Endothelial cell of umbilical vein (primary cell): Measurements from ENCODE around the gene DPH1. TPM values are rescaled to one million over a fixed set of nuclear protein-coding genes. Genes with fewer than 3 reads are reported as not detected.

Experiments used
- BruUV-seq: library from RNA; stranded (reverse); fragments of 400-500 nt; replicated peaks from 2 replicates; lab custom pipeline; 2021; lab: Mats Ljungman, UMichigan
- CTCF ChIA-PET: fragments of 300-600, 350-600 bp; sonication (Branson Sonifier 250); formaldehyde crosslinking; loops from one replicate; lab custom pipeline; 2021; ENCODE audit warnings: antibody characterized with exemption, inconsistent platforms; lab: Charles Lee
- POLR2A ChIA-PET: fragments of 300-600, 350-600 bp; sonication (Branson Sonifier 250); formaldehyde crosslinking; loops from one replicate; lab custom pipeline; 2021; ENCODE audit warnings: antibody characterized with exemption, inconsistent platforms; lab: Charles Lee
- DNase-seq: peaks from one replicate; pipeline ENCODE4 v3.0.0-alpha.2; 2011; ENCODE audit warnings: low read depth, low spot score
- FAIRE-seq: peaks from 2 replicates; lab custom pipeline; 2011; peaks lifted over from hg19 to GRCh38; lab: Jason Lieb, UNC
- H2AFZ ChIP-seq: 2 replicates; pipeline ENCODE4 v1.6.0; 2012; ENCODE audit warnings: low read depth, low read length, control low read depth, inconsistent platforms
- H3K27ac ChIP-seq: 2 replicates; pipeline ENCODE4 v1.5.1; 2011; ENCODE audit warnings: low read depth, mild to moderate bottlenecking, control low read depth, low read length, moderate library complexity; ENCODE audit not compliant: insufficient read depth
- H3K27me3 ChIP-seq, 2 experiments: 2 replicates each; pipeline versions ENCODE4 v1.6.0 to v1.6.1; 2011; ENCODE audit warnings: low read length in 2 of 2, mixed read lengths in 1 of 2; ENCODE audit not compliant: control insufficient read depth in 2 of 2, insufficient read depth in 2 of 2
- H3K36me3 ChIP-seq, 2 experiments: 2 replicates in 1 of 2; 3 replicates in 1 of 2; pipeline ENCODE4 v1.5.1; 2011; ENCODE audit warnings: low read length in 2 of 2, mild to moderate bottlenecking in 1 of 2, moderate library complexity in 1 of 2; ENCODE audit not compliant: control insufficient read depth in 2 of 2, insufficient read depth in 2 of 2; ENCODE audit errors: extremely low read depth in 1 of 2
- H3K4me1 ChIP-seq: 3 replicates; pipeline ENCODE4 v1.5.1; 2011; ENCODE audit warnings: mild to moderate bottlenecking, low read length; ENCODE audit not compliant: control insufficient read depth, insufficient read depth; ENCODE audit errors: extremely low read depth
- H3K4me2 ChIP-seq: 2 replicates; pipeline ENCODE4 v1.6.1; 2011; ENCODE audit warnings: low read length, control low read depth, mixed read lengths; ENCODE audit not compliant: insufficient read depth
- H3K4me3 ChIP-seq, 3 experiments: fragments of 200-600 bp in 1 of 3; sonication (generic), shearing (Covaris generic) in 1 of 3; replicated peaks in 1 of 3; 2 replicates each; pipeline ENCODE4 v1.5.1; 2011 to 2016; ENCODE audit warnings: control low read depth in 3 of 3, low read length in 3 of 3, mild to moderate bottlenecking in 2 of 3, inconsistent platforms in 1 of 3, low read depth in 1 of 3, moderate library complexity in 1 of 3; ENCODE audit not compliant: insufficient read depth in 1 of 3
- H3K79me2 ChIP-seq: 2 replicates; pipeline ENCODE4 v1.6.0; 2012; ENCODE audit warnings: low read length, inconsistent platforms; ENCODE audit not compliant: control insufficient read depth, insufficient read depth
- H3K9ac ChIP-seq: replicated peaks from 2 replicates; pipeline ENCODE3; 2011; ENCODE audit warnings: low read length, control low read depth; ENCODE audit not compliant: insufficient read depth; ENCODE audit errors: extremely low read depth
- H3K9me1 ChIP-seq: replicated peaks from 3 replicates; pipeline ENCODE4 v1.6.0; 2011; ENCODE audit warnings: mild to moderate bottlenecking, low read length; ENCODE audit not compliant: control insufficient read depth, insufficient read depth; ENCODE audit errors: extremely low read depth
- H3K9me3 ChIP-seq: replicated peaks from 2 replicates; pipeline ENCODE4 v1.5.1; 2012; ENCODE audit warnings: low read length, inconsistent platforms; ENCODE audit not compliant: control insufficient read depth, insufficient read depth
- H4K20me1 ChIP-seq: replicated peaks from 2 replicates; pipeline ENCODE3; 2011; ENCODE audit warnings: mild to moderate bottlenecking, low read length; ENCODE audit not compliant: control insufficient read depth, insufficient read depth; ENCODE audit errors: extremely low read depth
- EZH2 ChIP-seq: IDR thresholded peaks from 2 replicates; pipeline ENCODE4 v1.6.1; 2012; ENCODE audit warnings: borderline replicate concordance, low read depth, mild to moderate bottlenecking, moderate library complexity, low read length, inconsistent platforms; ENCODE audit not compliant: severe bottlenecking
- FOS ChIP-seq: IDR thresholded peaks from 2 replicates; pipeline ENCODE4 v1.6.1; 2011; ENCODE audit warnings: mild to moderate bottlenecking, low read length, moderate library complexity, borderline replicate concordance; ENCODE audit not compliant: insufficient read depth
- GATA2 ChIP-seq: IDR thresholded peaks from 2 replicates; pipeline ENCODE4 v1.7.0; 2011; ENCODE audit warnings: low read depth, mild to moderate bottlenecking, moderate library complexity, mixed read lengths, low read length; ENCODE audit not compliant: insufficient read length, insufficient read depth
- JUN ChIP-seq: IDR thresholded peaks from 2 replicates; pipeline ENCODE4 v1.6.1; 2011; ENCODE audit warnings: borderline replicate concordance, low read depth; ENCODE audit not compliant: insufficient read length, insufficient read depth
- MYC ChIP-seq: IDR thresholded peaks from one replicate; pipeline ENCODE4 v1.6.1; 2011; ENCODE audit warnings: mild to moderate bottlenecking, low read depth, low read length
- POLR2A ChIP-seq: IDR thresholded peaks from 2 replicates; pipeline ENCODE4 v1.6.1; 2012; ENCODE audit warnings: low read depth, mild to moderate bottlenecking, control low read depth, low read length
- POLR2AphosphoS5 ChIP-seq: IDR thresholded peaks from 2 replicates; pipeline ENCODE4 v1.6.1; 2012; ENCODE audit warnings: low read depth, mild to moderate bottlenecking, control low read depth, low read length, moderate library complexity; ENCODE audit not compliant: insufficient read depth
- dilution Hi-C: fragments of 300-500 bp; cut with MboI; formaldehyde crosslinking; loops from one replicate; pipeline ENCODE4 v1.15.0; 2019; ENCODE audit warnings: low sequenced_read_pairs; ENCODE audit not compliant: extremely low pct_ligation_motif_present
- intact Hi-C: fragments of 100-400 bp; cut with micrococcal nuclease; formaldehyde crosslinking; loops from one replicate; pipeline ENCODE4 v1.10.0; 2022
- polyA plus RNA-seq, 4 experiments: library from polyadenylated mRNA; depleted of rRNA in 3 of 4; stranded (reverse) in 3 of 4; unstranded in 1 of 4; fragments of >200 nt; gene quantifications; 2 replicates each; pipeline versions ENCODE4 v1.2.1 to v1.2.3, GENCODE V29; 2011 to 2012; ENCODE audit warnings: missing spikeins in 1 of 4
- total RNA-seq: library from RNA; stranded (reverse); gene quantifications from 2 replicates; pipeline ENCODE4 v1.2.3, GENCODE V29; 2021
- TF ChIP-seq, protein P1 (sequence below): IDR thresholded peaks from 2 replicates; pipeline ENCODE4 v1.6.1; 2011; ENCODE audit not compliant: insufficient read depth, insufficient read length
- TF ChIP-seq, protein P2 (sequence below), 2 donors: IDR thresholded peaks; 1 replicate in 1 of 2; 2 replicates in 1 of 2; pipeline ENCODE4 v1.5.1; 2011; ENCODE audit warnings: low read length in 2 of 2, mild to moderate bottlenecking in 2 of 2, moderate library complexity in 2 of 2, control low read depth in 1 of 2, inconsistent platforms in 1 of 2, low read depth in 1 of 2; ENCODE audit not compliant: insufficient read depth in 1 of 2; ENCODE audit errors: extremely low read depth in 1 of 2

DPH1 gene
- total and polyA plus RNA-seq, 2 donors (not counting 3 experiments of a cell fraction or from before 2014, with no cell fraction given) = 37.8 to 45.6 TPM

DNA sequence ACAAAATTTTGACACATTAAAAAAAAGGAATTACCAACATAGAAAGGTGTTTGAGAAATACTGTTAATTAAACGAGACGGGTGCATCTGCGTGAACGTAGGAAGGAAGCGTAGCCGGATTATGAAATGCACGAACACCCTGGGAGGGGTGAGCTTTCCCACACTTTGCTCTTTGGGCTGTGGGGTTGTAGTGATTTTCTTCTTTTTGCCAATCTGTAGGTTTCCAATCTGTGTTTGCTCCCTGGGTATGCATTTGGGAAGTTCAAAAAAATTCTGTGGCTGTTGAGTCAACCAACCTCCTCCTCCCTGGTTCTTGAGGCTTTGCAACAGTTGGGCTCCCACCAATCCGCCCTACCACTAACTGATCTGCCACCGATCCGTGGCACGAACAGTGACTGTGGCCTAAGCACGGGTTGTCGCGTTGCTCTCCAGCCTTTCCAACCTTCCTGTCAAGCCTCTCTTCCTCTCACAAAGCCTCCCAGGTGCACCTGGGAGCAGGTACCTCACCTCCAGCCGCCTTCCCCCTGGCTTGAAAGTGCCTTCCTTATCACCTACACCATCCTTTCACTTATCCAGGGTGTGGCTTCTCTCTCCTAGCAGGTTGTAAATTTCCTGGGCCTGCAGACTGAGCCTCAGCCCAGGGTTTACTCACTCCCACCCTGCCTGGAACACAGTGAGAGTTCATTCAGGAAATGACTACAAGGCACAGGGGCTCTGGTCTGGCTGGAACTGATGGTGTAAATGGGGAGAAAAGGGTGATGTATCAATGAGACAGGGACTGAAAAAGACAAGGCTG, 21.4 kb upstream of the DPH1 start:
- Histone ChIP-seq H3K9ac (no peak overlapping the region), H3K4me1 (no peaks in the 10 kb centered on the region), H3K9me3 (no peaks in the 10 kb centered on the region), H4K20me1 (no peaks in the 10 kb centered on the region), H3K36me3 (no peaks in the 10 kb centered on the region), H3K27ac (no peak overlapping the region), H3K4me3 (no peak overlapping the region), H3K79me2 (no peaks in the 10 kb centered on the region), H3K9me1 (no peaks in the 10 kb centered on the region), H2AFZ (no peak overlapping the region), H3K4me2 (no peak overlapping the region), H3K27me3 (peaks cover 0 to 3% of the 10 kb centered on the region in 2 experiments)
- ChIA-PET POLR2A (no interaction called here), CTCF (no interaction called here)
- DNase-seq (no peak), FAIRE-seq (no peak)
- intact Hi-C loops = no loop called here
- TF ChIP-seq GATA2 (no peak), MYC (no peak), POLR2AphosphoS5 (no peak), EZH2 (no peak), JUN (no peak), POLR2A (no peak), FOS (no peak)
- TF ChIP-seq, protein P1, sequence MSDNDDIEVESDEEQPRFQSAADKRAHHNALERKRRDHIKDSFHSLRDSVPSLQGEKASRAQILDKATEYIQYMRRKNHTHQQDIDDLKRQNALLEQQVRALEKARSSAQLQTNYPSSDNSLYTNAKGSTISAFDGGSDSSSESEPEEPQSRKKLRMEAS = no peak
- TF ChIP-seq, protein P2, sequence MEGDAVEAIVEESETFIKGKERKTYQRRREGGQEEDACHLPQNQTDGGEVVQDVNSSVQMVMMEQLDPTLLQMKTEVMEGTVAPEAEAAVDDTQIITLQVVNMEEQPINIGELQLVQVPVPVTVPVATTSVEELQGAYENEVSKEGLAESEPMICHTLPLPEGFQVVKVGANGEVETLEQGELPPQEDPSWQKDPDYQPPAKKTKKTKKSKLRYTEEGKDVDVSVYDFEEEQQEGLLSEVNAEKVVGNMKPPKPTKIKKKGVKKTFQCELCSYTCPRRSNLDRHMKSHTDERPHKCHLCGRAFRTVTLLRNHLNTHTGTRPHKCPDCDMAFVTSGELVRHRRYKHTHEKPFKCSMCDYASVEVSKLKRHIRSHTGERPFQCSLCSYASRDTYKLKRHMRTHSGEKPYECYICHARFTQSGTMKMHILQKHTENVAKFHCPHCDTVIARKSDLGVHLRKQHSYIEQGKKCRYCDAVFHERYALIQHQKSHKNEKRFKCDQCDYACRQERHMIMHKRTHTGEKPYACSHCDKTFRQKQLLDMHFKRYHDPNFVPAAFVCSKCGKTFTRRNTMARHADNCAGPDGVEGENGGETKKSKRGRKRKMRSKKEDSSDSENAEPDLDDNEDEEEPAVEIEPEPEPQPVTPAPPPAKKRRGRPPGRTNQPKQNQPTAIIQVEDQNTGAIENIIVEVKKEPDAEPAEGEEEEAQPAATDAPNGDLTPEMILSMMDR (IDR thresholded peaks at IDR 0.05; ENCODE audit: extremely low read depth in 1 of 2, insufficient read depth in 1 of 2, low read depth in 1 of 2, low read length in 2 of 2) = no peak
- BruUV-seq = no TSS peak
- dilution Hi-C loops = no loop called here
